Hematopoietic multipotent progenitor cell treated with erythropoietin and hydrocortisone succinate and interleukin-3 and kit ligand, for 17 days (in vitro differentiated cells): ENCODE results near the gene ADI1.

Experiments used
- DNase-seq: peaks from one replicate; pipeline ENCODE4 v3.0.0-alpha.2; 2015; ENCODE audit warnings: low spot score

The ADI1 gene

DNA sequence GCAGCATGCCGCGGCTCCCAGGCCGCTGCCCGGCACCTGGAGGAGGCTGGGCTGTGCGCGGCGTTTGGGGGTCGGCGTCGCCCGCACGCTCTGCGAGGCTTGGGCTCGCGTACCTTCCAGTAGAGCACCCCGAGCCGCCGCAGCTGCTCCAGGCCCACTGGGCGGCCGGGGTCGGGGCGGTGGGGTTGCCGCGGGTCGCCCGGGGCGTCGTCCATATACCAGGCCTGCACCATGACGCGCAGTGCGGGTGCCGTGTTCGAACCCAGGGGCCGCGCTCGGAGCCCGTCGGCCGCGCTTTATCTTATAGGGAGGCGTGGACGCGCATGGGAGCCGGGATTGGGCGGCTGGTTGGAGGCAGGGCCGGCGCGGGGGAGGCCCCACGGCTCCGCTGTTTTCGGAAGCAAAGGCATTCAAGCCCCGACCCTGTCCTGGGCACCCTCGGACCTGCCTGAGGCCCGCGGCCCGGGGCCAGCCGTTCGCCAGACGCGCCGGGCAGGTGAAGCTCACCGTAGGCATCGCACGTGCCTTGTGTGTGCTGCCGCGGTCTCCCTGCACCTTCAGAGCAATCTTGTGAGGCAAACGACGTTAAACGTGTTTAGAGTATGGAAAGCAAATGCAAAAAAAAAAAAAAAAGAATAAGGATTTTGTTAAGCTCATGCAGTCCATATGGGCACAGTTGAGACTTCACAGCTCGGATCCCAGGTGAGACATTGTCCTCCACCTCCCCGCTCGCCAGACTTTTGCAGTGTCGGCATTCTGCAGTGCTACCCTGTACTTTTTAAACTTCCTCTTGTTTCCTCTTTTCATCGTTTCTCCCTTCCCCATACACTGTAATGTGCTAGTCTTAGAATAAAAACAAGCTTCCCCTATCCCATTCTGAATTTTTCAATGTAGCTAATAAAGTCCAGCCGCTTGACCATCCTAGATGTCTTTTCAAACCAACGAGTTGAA, at the start of gene ADI1:
ADI1 (minus strand) TSS at position 277 of the 951 bp plus-strand sequence; CDS start at position 233, 44 bp downstream.
- DNase-seq, result no peak

DNA sequence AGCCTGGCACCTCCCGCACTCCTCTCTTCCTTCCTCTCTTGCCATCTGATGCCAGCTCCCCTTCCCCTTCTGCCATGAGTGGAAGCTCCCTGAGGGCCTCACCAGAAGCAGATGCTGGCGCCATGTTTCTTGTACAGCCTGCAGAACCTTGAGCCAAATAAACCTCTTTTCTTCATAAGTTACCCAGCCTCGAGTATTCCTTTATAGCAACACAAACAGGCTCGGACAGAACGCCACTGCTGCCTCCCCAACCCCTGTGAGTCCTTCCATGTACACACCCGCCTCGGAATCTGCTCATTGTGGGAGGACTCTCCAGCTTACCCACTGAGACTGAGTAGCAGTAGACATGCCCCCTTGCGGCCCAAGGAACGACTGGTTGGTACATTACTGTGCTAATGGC, 47.5 kb upstream of the ADI1 start:
- no peak for DNase-seq

GRCh38 chr2:3565117-3565516, 45.8 kb upstream of the ADI1 start:
- no peak for DNase-seq

- no peak for DNase-seq
These were observed 44.2 kb upstream of the ADI1 start for GRCh38 chr2:3563521-3563976.

- peak; percentile 98 for DNase-seq
These were observed 39.1 kb upstream of the ADI1 start, which contains the start of gene RNASEH1 for GRCh38 chr2:3558205-3559014. Gene RNASEH1 (minus strand): TSS chr2:3558333. CDS start chr2:3558260, 73 bp downstream.

GRCh38 chr2:3557639-3558204, 38.4 kb upstream of the ADI1 start:
- peak; percentile 34 for DNase-seq

GRCh38 chr2:3553946-3554345, 34.6 kb upstream of the ADI1 start:
- no peak for DNase-seq

GRCh38 chr2:3547915-3548314, 28.6 kb upstream of the ADI1 start:
- no peak for DNase-seq

GRCh38 chr2:3545788-3546478, 26.6 kb upstream of the ADI1 start:
- DNase-seq, result no peak

- no peak for DNase-seq
These were observed 23.8 kb upstream of the ADI1 start for GRCh38 chr2:3543023-3543683.

- DNase-seq, result no peak
These were observed 22.8 kb upstream of the ADI1 start for GRCh38 chr2:3542107-3542506.

GRCh38 chr2:3539836-3540235, 20.5 kb upstream of the ADI1 start:
- no peak for DNase-seq

DNA sequence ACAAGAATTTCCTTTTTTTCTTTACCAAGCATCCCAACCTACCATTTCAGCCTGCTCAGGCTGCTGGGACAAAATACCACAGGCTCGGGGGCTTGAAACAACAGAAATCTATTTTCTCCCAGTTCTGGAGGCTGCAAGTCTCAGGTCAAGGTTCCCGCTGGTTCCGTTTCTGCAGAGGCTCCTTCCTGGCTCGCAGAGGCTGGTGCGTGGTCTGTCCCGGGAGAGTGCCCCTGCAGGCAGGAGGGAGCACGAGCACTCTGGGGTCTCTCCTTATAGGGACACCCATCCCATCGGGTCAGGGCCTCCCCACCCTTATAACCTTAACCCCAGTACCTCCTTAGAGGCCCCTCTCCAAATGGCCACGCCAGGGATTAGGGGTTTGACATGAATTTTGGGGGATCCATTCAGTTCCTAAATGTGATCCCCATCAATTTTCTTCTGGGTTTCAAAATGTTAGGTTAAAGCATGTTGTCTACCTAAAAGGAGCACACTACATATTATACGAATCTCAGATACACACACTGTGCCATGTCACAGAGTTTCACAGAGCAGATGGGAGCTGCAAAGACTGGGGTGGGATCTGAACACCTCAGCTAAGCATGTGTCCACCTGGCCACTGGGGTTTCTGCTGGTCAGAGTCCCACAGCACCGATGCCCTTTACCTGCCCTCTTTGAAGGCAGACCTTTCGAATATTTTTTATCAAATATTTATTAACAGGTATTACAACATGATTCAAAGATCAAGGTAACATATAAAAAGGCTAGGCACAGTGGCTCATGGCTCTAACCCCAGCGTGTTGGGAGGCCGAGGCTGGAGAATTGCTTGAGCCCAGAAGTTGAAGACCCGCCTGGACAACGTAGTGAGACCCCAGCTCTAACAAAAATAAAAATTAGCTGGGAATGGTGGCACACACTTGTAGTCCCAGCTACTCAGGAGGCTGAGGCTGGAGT, 17.6 kb upstream of the ADI1 start:
- no peak for DNase-seq

DNA sequence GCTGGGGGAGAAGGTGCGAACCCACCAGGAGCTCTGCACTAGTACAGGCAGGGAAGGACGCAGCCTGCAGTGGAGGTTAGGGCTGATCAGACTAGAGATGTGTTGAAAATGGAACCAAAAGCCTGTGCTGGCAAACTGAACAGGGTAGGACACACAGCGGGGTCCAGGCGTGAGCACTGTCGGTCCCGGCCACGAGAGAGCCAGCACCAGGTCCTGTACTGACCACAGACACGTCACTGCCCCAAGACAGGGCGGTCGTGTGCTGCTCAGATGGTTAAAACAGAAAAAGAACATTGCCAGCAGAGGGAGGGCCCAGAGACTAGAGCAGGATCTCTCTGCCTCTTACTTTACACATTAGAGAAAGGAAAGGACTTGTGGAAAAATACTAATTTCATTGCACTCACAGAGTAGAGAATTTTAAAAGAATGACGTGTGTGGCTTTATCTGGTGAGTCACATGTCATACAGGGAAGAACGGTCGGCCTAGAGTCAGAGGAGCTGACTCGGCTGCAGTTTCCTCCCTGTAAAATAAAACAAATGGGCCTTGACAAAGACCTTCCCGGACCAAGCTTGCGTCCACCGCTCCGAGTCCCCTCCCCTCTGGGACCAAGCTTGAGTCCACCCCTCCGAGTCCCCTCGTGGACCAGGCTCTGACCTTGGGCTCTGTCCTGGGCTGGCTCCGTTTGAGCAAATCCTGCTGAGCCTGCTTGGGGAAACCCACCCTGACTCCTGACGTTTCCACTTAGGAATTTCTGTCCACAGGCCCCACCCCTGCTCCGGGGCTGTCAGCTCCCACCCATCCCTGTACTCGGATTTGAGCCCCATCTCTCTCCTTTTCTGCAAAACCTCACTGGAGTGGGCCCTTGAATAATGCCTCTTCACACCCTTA, 16.7 kb upstream of the ADI1 start:
- no peak for DNase-seq

- DNase-seq, result no peak
These were observed 16.1 kb upstream of the ADI1 start for GRCh38 chr2:3535467-3535793.

- DNase-seq, result no peak
These were observed 15.0 kb upstream of the ADI1 start for GRCh38 chr2:3534251-3534814.

DNA sequence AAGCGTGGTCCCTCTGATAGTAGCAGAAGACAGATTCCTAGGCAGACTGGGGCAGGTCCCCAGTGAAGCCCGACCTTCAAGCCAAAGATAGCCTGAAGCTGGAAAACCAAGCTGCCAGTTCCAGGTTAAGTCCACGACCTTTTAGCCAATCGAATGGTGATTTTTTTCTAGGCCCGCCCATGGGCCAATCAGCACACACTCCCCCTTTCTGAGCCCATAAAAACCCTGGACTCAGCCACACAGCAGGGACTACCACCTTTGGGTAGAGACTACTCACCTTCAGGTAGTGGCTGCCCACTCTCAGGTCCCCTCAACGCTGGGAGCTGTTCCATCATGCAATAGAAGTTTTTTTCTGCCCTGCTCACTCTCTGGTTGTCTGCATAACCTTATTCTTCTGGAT, 14.5 kb upstream of the ADI1 start:
- no peak for DNase-seq

DNA sequence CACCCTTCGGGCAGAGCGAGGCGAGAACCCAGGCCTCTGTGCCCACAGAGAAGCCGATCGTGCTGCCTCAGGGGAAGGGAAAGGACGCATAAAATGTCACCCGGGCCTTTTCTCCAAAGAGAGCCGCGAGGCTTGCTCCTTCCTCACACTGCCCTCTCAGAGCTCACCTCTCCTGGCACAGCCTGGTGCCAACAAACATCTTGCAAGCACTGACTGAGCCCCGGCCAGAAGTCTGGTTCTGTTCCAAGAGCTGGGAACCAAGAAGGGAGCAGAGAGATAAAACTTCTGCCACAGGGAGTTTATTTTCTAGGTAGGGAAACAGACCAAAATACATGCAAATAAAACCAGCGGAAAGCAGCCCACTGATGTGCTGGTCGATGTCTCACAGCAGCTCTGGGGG, 13.6 kb upstream of the ADI1 start:
- no peak for DNase-seq
